HepG2 (cell line): ENCODE data around the gene NT5C2. TPM values are rescaled to one million over a fixed set of nuclear protein-coding genes. Genes with fewer than 3 reads are reported as not detected.
A peak's percentile ranks its signal among the peaks of the same experiment; 100 is the strongest.

Experiments
- CEBPG ChIP-seq: IDR thresholded peaks from 2 replicates; pipeline ENCODE4 v1.6.1; 2016
- CENPX ChIP-seq: sonication (generic); formaldehyde crosslinking; IDR thresholded peaks from 2 replicates; pipeline ENCODE4 v1.9.0; 2021; ENCODE audit warnings: mild to moderate bottlenecking, missing genetic modification reagents, moderate library complexity
- FOXA3 ChIP-seq: IDR thresholded peaks from 2 replicates; pipeline ENCODE4 v1.6.1; 2016; ENCODE audit warnings: missing genetic modification reagents, missing compliant biosample characterization
- HNF4A ChIP-seq: sonication (generic); formaldehyde crosslinking; IDR thresholded peaks from 2 replicates; pipeline ENCODE4 v1.4.0; 2020; ENCODE audit warnings: missing genetic modification reagents
- LCORL ChIP-seq, 2 experiments: fragments of 450-650 bp in 1 of 2; sonication (generic) in 1 of 2; formaldehyde crosslinking in 1 of 2; IDR thresholded peaks; 2 replicates each; pipeline versions ENCODE4 v1.5.0 to v1.6.1; 2017 to 2020; ENCODE audit warnings: antibody characterized with exemption in 1 of 2, missing genetic modification reagents in 1 of 2
- MLLT10 ChIP-seq: sonication (generic); formaldehyde crosslinking; IDR thresholded peaks from 2 replicates; pipeline ENCODE4 v1.4.0; 2020; ENCODE audit warnings: missing genetic modification reagents
- RORA ChIP-seq: sonication (generic); formaldehyde crosslinking; IDR thresholded peaks from 2 replicates; pipeline ENCODE4 v1.5.0; 2020; ENCODE audit warnings: mild to moderate bottlenecking, missing genetic modification reagents, moderate library complexity
- ZBTB42 ChIP-seq: sonication (generic); formaldehyde crosslinking; IDR thresholded peaks from 2 replicates; pipeline ENCODE4 v1.5.0; 2020; ENCODE audit warnings: mild to moderate bottlenecking, missing genetic modification reagents
- ZBTB8A ChIP-seq: sonication (generic); formaldehyde crosslinking; IDR thresholded peaks from 2 replicates; pipeline ENCODE4 v1.4.0; 2020; ENCODE audit warnings: mild to moderate bottlenecking, low read depth, missing genetic modification reagents, borderline replicate concordance
- ZKSCAN1 ChIP-seq: fragments of 150-350 bp; IDR thresholded peaks from 2 replicates; pipeline ENCODE4 v1.6.1; 2014; ENCODE audit warnings: low read length
- ZNF431 ChIP-seq: sonication (generic); formaldehyde crosslinking; IDR thresholded peaks from 2 replicates; pipeline ENCODE4 v1.9.0; 2022; ENCODE audit warnings: missing genetic modification reagents, low read depth, mild to moderate bottlenecking, borderline replicate concordance
- ZNF446 ChIP-seq: sonication (generic); formaldehyde crosslinking; IDR thresholded peaks from 2 replicates; pipeline ENCODE4 v1.5.0; 2020; ENCODE audit warnings: mild to moderate bottlenecking, missing genetic modification reagents
- ZNF607 ChIP-seq: sonication (generic); formaldehyde crosslinking; IDR thresholded peaks from 2 replicates; pipeline ENCODE4 v1.5.1; 2020; ENCODE audit warnings: missing genetic modification reagents, mild to moderate bottlenecking, borderline replicate concordance
- ZNF629 ChIP-seq: sonication (generic); formaldehyde crosslinking; conservative IDR thresholded peaks from 2 replicates; pipeline ENCODE4 v1.5.0; 2020; ENCODE audit warnings: missing genetic modification reagents
- ZNF792 ChIP-seq: IDR thresholded peaks from 2 replicates; pipeline ENCODE4 v1.6.1; 2016
- ZSCAN30 ChIP-seq: sonication (generic); formaldehyde crosslinking; IDR thresholded peaks from 2 replicates; pipeline ENCODE4 v1.5.0; 2020; ENCODE audit warnings: mild to moderate bottlenecking, missing genetic modification reagents
- polyA plus RNA-seq, 8 experiments: library from polyadenylated mRNA; depleted of rRNA in 3 of 8; stranded (reverse) in 7 of 8; unstranded in 1 of 8; fragments of >200 nt; fragmentation: Illumina TruSeq in 4 of 8; extraction: Trizol in 4 of 8; gene quantifications; 2 replicates each; pipeline versions ENCODE4 v1.2.1 to v1.2.3, GENCODE V29; 2011 to 2016; ENCODE audit warnings: low read depth in 4 of 8, missing spikeins in 1 of 8, mixed read lengths in 1 of 8; ENCODE audit not compliant: insufficient read depth in 1 of 8
- total RNA-seq, 5 experiments: library from RNA; depleted of rRNA; stranded (reverse); fragments of >200 nt; fragmentation: Illumina TruSeq; extraction: Trizol; gene quantifications; 2 replicates each; pipeline ENCODE4 v1.2.3, GENCODE V29; 2016; ENCODE audit warnings: low read depth in 1 of 5
- TF ChIP-seq, protein P1 (sequence below): sonication (generic); formaldehyde crosslinking; IDR thresholded peaks from 2 replicates; pipeline ENCODE4 v1.5.0; 2020; ENCODE audit warnings: mild to moderate bottlenecking, missing genetic modification reagents, moderate library complexity
- TF ChIP-seq, protein P2 (sequence below): sonication (generic); formaldehyde crosslinking; IDR thresholded peaks from 2 replicates; pipeline ENCODE4 v1.4.0; 2020; ENCODE audit warnings: mild to moderate bottlenecking, missing genetic modification reagents
- TF ChIP-seq, protein P3 (sequence below): sonication (generic); formaldehyde crosslinking; IDR thresholded peaks from 2 replicates; pipeline ENCODE4 v1.5.1; 2020; ENCODE audit warnings: missing genetic modification reagents, mild to moderate bottlenecking, borderline replicate concordance
- TF ChIP-seq, protein P4 (sequence below): sonication (generic); formaldehyde crosslinking; conservative IDR thresholded peaks from 2 replicates; pipeline ENCODE4 v1.8.1; 2023; ENCODE audit warnings: missing genetic modification reagents
- TF ChIP-seq, protein P5 (sequence below): sonication (generic); formaldehyde crosslinking; IDR thresholded peaks from 2 replicates; pipeline ENCODE4 v1.4.0; 2020; ENCODE audit warnings: missing genetic modification reagents, low read depth, mild to moderate bottlenecking, borderline replicate concordance

The NT5C2 gene
- total and polyA plus RNA-seq, 2 of the 13 experiments (the other 11 are each of a cell fraction or from before 2014, with no cell fraction given) = 40.6 to 55.2 TPM

DNA sequence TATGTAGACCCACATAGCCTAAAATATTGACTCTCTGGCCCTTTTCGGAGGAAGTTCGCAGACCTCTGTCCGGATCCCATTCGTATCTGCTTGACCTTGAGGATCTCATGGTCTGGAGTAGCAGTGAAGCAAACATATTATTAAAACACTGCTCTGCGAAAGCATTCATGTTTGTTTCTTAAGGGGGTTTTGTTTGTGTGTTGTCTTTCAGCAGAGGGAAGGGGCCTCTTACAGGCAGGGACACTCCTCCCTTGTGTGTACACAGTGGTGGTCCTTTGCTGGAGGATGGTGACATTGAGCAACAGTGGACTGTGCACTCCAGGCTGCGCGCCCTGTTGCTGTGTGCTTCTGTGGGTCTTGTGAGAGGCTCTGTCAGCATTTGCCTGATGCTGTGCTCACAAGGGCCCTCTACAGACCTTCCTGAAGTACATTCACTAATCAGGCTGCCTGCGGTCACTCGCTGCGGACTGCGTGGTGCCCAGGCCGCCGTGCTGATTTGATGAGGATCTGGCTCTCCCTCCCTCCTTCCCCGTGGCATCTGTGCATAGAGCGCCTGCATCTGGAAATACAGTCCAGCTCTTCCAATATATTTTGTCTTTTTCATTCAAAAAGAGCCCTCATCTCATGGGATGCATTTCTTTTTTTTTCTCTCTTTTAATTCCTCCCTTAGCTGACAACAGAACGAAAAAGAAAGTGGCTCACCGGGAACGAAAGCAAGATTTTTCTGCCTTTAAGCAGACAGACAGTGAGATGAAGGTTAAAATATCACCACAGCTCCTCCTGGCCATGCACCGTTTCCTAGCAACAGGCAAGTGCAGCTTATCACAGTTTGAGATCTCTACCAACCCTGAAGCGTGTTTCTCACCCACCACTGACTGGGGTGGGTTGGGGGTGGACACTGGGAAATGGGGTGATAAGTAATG is 139.2 kb downstream of the NT5C2 start (continued):
- TF ChIP-seq, protein P1, sequence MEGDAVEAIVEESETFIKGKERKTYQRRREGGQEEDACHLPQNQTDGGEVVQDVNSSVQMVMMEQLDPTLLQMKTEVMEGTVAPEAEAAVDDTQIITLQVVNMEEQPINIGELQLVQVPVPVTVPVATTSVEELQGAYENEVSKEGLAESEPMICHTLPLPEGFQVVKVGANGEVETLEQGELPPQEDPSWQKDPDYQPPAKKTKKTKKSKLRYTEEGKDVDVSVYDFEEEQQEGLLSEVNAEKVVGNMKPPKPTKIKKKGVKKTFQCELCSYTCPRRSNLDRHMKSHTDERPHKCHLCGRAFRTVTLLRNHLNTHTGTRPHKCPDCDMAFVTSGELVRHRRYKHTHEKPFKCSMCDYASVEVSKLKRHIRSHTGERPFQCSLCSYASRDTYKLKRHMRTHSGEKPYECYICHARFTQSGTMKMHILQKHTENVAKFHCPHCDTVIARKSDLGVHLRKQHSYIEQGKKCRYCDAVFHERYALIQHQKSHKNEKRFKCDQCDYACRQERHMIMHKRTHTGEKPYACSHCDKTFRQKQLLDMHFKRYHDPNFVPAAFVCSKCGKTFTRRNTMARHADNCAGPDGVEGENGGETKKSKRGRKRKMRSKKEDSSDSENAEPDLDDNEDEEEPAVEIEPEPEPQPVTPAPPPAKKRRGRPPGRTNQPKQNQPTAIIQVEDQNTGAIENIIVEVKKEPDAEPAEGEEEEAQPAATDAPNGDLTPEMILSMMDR (CRISPR knock-in tag) = peak; percentile 94
- TF ChIP-seq ZKSCAN1 (peak; percentile 35; the same call in 1 of the 2 replicates), RORA (CRISPR knock-in tag) (no peak), ZBTB8A (CRISPR knock-in tag) (no peak), ZNF431 (peak; percentile 94), LCORL (IDR thresholded peaks at IDR 0.05) (no peak), LCORL (CRISPR knock-in tag; IDR thresholded peaks at IDR 0.05) (peak; percentile 96), HNF4A (CRISPR knock-in tag) (peak; percentile 100), ZBTB42 (CRISPR knock-in tag) (no peak), CEBPG (CRISPR knock-in tag) (peak; percentile 99), ZSCAN30 (no peak), ZNF629 (CRISPR knock-in tag) (peak; percentile 68), CENPX (CRISPR knock-in tag) (no peak), ZNF792 (peak; percentile 91; the same call in 1 of the 2 replicates), ZNF446 (CRISPR knock-in tag) (peak; percentile 50; the same call in 1 of the 2 replicates), ZNF607 (CRISPR knock-in tag) (0 out of 2 replicates have a peak, but pooled peaks have one; percentile 45), FOXA3 (CRISPR knock-in tag) (peak; percentile 98), MLLT10 (CRISPR knock-in tag) (no peak)
- TF ChIP-seq, protein P2, sequence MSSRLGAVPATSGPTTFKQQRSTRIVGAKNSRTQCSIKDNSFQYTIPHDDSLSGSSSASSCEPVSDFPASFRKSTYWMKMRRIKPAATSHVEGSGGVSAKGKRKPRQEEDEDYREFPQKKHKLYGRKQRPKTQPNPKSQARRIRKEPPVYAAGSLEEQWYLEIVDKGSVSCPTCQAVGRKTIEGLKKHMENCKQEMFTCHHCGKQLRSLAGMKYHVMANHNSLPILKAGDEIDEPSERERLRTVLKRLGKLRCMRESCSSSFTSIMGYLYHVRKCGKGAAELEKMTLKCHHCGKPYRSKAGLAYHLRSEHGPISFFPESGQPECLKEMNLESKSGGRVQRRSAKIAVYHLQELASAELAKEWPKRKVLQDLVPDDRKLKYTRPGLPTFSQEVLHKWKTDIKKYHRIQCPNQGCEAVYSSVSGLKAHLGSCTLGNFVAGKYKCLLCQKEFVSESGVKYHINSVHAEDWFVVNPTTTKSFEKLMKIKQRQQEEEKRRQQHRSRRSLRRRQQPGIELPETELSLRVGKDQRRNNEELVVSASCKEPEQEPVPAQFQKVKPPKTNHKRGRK = no peak
- TF ChIP-seq, protein P3, sequence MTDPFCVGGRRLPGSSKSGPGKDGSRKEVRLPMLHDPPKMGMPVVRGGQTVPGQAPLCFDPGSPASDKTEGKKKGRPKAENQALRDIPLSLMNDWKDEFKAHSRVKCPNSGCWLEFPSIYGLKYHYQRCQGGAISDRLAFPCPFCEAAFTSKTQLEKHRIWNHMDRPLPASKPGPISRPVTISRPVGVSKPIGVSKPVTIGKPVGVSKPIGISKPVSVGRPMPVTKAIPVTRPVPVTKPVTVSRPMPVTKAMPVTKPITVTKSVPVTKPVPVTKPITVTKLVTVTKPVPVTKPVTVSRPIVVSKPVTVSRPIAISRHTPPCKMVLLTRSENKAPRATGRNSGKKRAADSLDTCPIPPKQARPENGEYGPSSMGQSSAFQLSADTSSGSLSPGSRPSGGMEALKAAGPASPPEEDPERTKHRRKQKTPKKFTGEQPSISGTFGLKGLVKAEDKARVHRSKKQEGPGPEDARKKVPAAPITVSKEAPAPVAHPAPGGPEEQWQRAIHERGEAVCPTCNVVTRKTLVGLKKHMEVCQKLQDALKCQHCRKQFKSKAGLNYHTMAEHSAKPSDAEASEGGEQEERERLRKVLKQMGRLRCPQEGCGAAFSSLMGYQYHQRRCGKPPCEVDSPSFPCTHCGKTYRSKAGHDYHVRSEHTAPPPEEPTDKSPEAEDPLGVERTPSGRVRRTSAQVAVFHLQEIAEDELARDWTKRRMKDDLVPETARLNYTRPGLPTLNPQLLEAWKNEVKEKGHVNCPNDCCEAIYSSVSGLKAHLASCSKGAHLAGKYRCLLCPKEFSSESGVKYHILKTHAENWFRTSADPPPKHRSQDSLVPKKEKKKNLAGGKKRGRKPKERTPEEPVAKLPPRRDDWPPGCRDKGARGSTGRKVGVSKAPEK (CRISPR knock-in tag) = peak; percentile 88; the same call in 1 of the 2 replicates
- TF ChIP-seq, protein P4, sequence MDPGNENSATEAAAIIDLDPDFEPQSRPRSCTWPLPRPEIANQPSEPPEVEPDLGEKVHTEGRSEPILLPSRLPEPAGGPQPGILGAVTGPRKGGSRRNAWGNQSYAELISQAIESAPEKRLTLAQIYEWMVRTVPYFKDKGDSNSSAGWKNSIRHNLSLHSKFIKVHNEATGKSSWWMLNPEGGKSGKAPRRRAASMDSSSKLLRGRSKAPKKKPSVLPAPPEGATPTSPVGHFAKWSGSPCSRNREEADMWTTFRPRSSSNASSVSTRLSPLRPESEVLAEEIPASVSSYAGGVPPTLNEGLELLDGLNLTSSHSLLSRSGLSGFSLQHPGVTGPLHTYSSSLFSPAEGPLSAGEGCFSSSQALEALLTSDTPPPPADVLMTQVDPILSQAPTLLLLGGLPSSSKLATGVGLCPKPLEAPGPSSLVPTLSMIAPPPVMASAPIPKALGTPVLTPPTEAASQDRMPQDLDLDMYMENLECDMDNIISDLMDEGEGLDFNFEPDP (CRISPR knock-in tag) = no peak
- TF ChIP-seq, protein P5, sequence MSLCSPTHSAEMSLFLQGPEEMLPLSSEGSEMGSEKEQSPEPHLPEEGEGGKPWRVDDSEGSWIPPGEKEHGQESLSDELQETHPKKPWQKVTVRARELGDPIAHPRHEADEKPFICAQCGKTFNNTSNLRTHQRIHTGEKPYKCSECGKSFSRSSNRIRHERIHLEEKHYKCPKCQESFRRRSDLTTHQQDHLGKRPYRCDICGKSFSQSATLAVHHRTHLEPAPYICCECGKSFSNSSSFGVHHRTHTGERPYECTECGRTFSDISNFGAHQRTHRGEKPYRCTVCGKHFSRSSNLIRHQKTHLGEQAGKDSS (CRISPR knock-in tag) = peak; percentile 94; the same call in 1 of the 2 replicates
